ENCODE results near the gene KCNT1. TPM values are rescaled to one million over a fixed set of nuclear protein-coding genes. Genes with fewer than 3 reads are reported as not detected.

The KCNT1 gene
- total and polyA plus RNA-seq, 4 donors = 9.5 to 24.7 (median 16.3) TPM

DNA sequence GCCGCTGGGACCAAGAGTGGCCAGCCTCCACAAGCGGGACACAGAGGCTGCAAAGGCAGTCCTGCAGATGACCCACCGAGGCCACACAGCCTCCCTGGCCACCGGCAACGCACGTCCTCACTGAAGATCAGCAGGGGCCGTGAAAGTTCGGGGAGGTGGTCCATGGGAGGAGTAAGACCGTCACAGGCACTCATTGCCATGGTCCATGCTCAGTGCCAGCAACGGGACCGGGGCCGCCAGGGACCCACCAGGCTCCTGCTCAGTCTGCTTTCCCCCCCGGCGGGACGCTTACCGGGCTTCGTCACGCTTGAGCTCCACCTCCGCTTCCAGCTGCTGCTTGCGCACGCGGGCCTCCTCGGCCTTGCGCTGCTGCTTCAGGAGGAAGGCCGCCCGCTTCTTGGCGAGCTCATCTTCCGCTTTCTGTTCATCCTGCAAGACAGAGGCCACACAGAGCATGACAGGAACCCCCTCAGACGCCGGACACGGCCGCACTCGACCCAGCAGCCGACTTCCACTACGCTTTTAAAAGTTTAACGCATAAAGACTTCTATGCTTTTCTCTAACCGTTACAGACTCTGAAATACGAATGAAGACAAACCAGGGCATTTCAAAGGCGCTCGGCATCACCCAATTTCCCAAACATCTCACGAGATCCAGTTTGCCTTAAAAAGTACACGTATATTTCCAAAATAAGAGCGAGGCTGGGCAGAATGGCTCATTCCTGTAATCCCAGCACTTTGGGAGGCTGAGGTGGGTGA lies 116.9 kb downstream of the KCNT1 start:
- 96% methylated on average over 43 of the region's 43 CpGs for WGBS (ENCODE audit: insufficient coverage)

DNA sequence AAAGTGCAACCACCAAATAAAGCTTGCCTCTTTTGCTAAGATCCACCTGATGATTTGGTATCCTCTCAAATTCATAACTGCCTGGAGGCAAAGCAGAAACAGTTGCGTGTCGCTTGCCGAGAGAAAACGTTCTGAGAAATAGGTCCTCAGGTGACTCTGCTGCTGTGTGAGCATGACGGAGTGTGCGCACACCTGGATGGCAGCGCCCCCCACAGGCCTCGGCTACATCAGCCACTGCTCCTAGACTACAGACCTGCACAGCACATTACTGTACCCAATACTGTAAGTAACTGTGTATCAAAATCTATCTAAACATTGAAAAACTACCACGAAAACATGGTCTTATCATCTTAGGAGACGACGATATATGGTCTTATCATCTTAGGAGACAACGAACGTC lies 117.9 kb downstream of the KCNT1 start:
- Histone ChIP-seq H3K4me1 (ENCODE audit: control insufficient read depth, insufficient read depth, low read length) (no peaks in the 10 kb centered on the region), H3K4me3 (ENCODE audit: low read depth, low read length) (no peak overlapping the region), H3K9me3 (ENCODE audit: control insufficient read depth, insufficient read depth, low read length) (no peaks in the 10 kb centered on the region), H3K36me3 (ENCODE audit: control insufficient read depth, insufficient read depth, low read length) (peaks cover 82% of the 10 kb centered on the region), H3K27ac (ENCODE audit: low read depth, low read length) (no peak overlapping the region), H3K27me3 (ENCODE audit: control insufficient read depth, insufficient read depth, low read length) (no peaks in the 10 kb centered on the region)
- DNase-seq (ENCODE audit: low read depth in 4 of 6, low spot score in 6 of 6) = no peak
- 85% methylated on average over 9 of the region's 13 CpGs for WGBS (ENCODE audit: insufficient coverage)

More for the DNA sequence above, 116.9 kb downstream of the KCNT1 start:
- Histone ChIP-seq H3K4me1 (ENCODE audit: control insufficient read depth, insufficient read depth, low read length) (no peaks in the 10 kb centered on the region), H3K27me3 (ENCODE audit: control insufficient read depth, insufficient read depth, low read length) (no peaks in the 10 kb centered on the region), H3K4me3 (ENCODE audit: low read depth, low read length) (no peak overlapping the region), H3K27ac (ENCODE audit: low read depth, low read length) (no peak overlapping the region), H3K36me3 (ENCODE audit: control insufficient read depth, insufficient read depth, low read length) (peaks cover 91% of the 10 kb centered on the region), H3K9me3 (ENCODE audit: control insufficient read depth, insufficient read depth, low read length) (no peaks in the 10 kb centered on the region)
- no peak for DNase-seq (ENCODE audit: low read depth in 4 of 6, low spot score in 6 of 6)

DNA sequence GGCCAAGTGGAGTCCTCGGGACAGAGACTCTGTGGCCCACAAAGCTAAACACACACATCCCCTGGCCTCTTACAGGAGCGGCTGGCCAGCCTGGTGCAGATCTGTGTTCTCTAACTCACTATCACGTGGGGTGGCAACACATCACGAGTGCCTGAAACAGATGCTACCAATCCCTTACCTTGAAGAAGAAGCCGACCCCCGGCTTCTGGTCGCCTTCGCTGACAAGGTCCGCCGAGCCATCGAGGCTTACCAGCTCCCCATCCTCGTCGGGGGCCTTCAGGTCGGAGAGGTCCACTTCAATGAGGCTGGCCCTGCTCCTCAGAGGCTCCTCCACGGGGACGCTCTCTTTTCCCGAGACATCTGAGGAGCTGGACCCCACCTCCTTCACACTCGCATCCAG lies 118.7 kb downstream of the KCNT1 start:
- H3K4me1 ChIP-seq (ENCODE audit: control insufficient read depth, insufficient read depth, low read length) = no peaks in the 10 kb centered on the region
- H3K36me3 ChIP-seq (ENCODE audit: control insufficient read depth, insufficient read depth, low read length) = peaks cover 81% of the 10 kb centered on the region

DNA sequence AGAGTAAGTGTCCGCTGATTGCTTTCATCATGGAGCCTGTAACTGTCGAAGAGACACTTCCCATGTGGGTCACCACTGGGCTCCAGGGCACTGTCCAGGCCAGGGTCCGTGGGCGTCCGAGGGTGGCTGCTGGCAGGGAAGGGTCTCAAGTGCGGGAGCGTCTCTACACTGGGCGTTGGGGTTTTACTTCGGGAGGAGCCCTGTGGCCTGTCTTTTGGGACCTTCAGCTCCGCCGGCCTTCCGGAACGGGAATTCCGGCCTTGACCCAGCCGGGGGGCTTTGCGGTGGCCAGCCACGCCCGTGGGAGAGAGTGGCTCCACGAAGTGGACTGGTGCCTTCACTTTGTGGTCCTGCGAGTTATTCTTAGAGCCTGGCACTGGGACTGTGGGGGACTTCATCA lies 119.1 kb downstream of the KCNT1 start:
- H3K27ac ChIP-seq (ENCODE audit: low read depth, low read length) = no peak overlapping the region
- no peak overlapping the region for H3K4me3 ChIP-seq (ENCODE audit: low read depth, low read length)
- H3K4me1 ChIP-seq (ENCODE audit: control insufficient read depth, insufficient read depth, low read length) = no peaks in the 10 kb centered on the region
- WGBS (ENCODE audit: insufficient coverage) = 97% methylated on average over 20 of the region's 20 CpGs
- no peaks in the 10 kb centered on the region for H3K9me3 ChIP-seq (ENCODE audit: control insufficient read depth, insufficient read depth, low read length)
- peaks cover 81% of the 10 kb centered on the region for H3K36me3 ChIP-seq (ENCODE audit: control insufficient read depth, insufficient read depth, low read length)
- DNase-seq (ENCODE audit: low read depth in 4 of 6, low spot score in 6 of 6) = no peak
- no peaks in the 10 kb centered on the region for H3K27me3 ChIP-seq (ENCODE audit: control insufficient read depth, insufficient read depth, low read length)

More for the DNA sequence above, 118.7 kb downstream of the KCNT1 start:
- no peaks in the 10 kb centered on the region for H3K27me3 ChIP-seq (ENCODE audit: control insufficient read depth, insufficient read depth, low read length)
- 96% methylated on average over 14 of the region's 18 CpGs for WGBS (ENCODE audit: insufficient coverage)
- H3K27ac ChIP-seq (ENCODE audit: low read depth, low read length) = no peak overlapping the region
- H3K4me3 ChIP-seq (ENCODE audit: low read depth, low read length) = no peak overlapping the region
- no peaks in the 10 kb centered on the region for H3K9me3 ChIP-seq (ENCODE audit: control insufficient read depth, insufficient read depth, low read length)
- no peak for DNase-seq (ENCODE audit: low read depth in 4 of 6, low spot score in 6 of 6)

DNA sequence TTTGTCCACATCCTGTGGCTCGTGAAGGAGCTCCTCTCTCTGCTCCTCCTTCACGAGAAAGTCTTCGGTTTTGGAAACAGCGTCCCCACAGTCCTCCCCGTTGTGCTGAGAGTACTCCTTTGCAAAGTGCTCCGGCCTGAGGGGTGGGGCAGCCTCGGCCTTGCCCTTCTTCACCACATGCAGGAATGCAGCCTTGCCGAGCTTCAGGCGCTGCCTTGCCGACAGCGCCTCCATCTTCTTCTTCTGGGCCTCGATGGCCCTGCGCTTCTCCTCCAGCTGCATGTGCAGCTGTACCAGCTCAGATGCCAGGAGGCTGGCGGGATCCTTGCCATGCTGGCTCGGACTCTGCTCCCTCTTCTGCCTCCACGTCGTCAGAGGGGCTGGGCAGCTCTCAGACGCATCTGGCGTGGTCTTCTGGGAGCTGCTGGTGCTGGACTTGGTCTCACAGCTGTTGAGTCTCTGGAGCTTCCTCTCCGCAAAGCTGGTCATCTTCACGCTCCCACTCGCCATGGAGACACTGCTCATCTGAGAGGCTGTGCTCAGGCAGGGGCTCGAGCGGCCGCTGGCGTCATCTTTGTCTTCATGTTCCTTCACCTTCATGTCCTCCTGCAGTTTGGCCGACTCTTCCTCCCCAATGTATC lies 119.9 kb downstream of the KCNT1 start:
- Histone ChIP-seq H3K27me3 (ENCODE audit: control insufficient read depth, insufficient read depth, low read length) (no peaks in the 10 kb centered on the region), H3K9me3 (ENCODE audit: control insufficient read depth, insufficient read depth, low read length) (no peaks in the 10 kb centered on the region), H3K27ac (ENCODE audit: low read depth, low read length) (no peak overlapping the region), H3K4me3 (ENCODE audit: low read depth, low read length) (no peak overlapping the region), H3K36me3 (ENCODE audit: control insufficient read depth, insufficient read depth, low read length) (peaks cover 75% of the 10 kb centered on the region), H3K4me1 (ENCODE audit: control insufficient read depth, insufficient read depth, low read length) (no peaks in the 10 kb centered on the region)
- WGBS (ENCODE audit: insufficient coverage) = 91% methylated on average over 27 of the region's 27 CpGs
- no peak for DNase-seq (ENCODE audit: low read depth in 4 of 6, low spot score in 6 of 6)

DNA sequence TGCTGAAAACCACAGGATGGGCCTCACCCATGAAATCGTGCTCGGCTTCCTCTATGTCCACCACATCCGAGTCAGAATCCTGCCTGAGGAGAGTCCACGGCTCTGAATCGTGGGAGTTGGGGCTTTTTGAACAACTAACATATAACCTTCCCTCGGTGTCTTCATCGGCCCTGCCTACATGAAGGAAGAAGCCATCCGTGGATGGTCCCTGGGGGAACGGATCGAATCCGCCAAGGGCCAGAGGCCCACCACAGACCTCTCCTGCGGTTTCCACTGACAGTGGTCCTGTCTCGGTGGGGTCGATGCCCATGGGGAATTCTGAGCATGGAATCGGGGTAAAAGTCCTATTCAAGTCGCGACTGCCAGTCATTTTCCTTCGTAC lies 120.4 kb downstream of the KCNT1 start:
- WGBS (ENCODE audit: insufficient coverage) = 97% methylated on average over 18 of the region's 18 CpGs
- DNase-seq (ENCODE audit: low read depth in 4 of 6, low spot score in 6 of 6) = no peak
- H3K36me3 ChIP-seq (ENCODE audit: control insufficient read depth, insufficient read depth, low read length) = peaks cover 74% of the 10 kb centered on the region
- H3K27ac ChIP-seq (ENCODE audit: low read depth, low read length) = no peak overlapping the region
- no peak overlapping the region for H3K4me3 ChIP-seq (ENCODE audit: low read depth, low read length)
- H3K27me3 ChIP-seq (ENCODE audit: control insufficient read depth, insufficient read depth, low read length) = no peaks in the 10 kb centered on the region
- no peaks in the 10 kb centered on the region for H3K9me3 ChIP-seq (ENCODE audit: control insufficient read depth, insufficient read depth, low read length)
- H3K4me1 ChIP-seq (ENCODE audit: control insufficient read depth, insufficient read depth, low read length) = no peaks in the 10 kb centered on the region

DNA sequence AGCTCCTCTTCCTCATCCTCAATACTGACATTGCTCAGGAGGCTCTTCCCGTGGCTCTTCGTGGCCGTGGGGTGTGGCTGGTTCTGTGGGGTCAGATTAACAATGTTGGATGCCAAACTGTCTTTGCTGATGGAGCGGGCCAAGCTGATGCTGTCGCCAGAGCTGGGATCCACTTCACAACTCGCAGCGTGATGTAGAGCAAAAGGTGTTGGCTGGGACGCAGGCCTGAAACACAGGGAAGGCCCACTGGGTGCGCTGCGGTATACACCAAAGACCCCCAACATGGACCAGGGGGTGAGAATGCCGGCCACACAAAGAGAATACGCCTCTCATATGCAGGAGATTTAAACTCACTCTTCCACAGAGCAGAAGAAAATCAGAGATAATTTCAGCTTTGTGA lies 121.1 kb downstream of the KCNT1 start:
- Histone ChIP-seq H3K27ac (ENCODE audit: low read depth, low read length) (no peak overlapping the region), H3K4me3 (ENCODE audit: low read depth, low read length) (no peak overlapping the region)
- 95% methylated on average over 10 of the region's 12 CpGs for WGBS (ENCODE audit: insufficient coverage)

DNA sequence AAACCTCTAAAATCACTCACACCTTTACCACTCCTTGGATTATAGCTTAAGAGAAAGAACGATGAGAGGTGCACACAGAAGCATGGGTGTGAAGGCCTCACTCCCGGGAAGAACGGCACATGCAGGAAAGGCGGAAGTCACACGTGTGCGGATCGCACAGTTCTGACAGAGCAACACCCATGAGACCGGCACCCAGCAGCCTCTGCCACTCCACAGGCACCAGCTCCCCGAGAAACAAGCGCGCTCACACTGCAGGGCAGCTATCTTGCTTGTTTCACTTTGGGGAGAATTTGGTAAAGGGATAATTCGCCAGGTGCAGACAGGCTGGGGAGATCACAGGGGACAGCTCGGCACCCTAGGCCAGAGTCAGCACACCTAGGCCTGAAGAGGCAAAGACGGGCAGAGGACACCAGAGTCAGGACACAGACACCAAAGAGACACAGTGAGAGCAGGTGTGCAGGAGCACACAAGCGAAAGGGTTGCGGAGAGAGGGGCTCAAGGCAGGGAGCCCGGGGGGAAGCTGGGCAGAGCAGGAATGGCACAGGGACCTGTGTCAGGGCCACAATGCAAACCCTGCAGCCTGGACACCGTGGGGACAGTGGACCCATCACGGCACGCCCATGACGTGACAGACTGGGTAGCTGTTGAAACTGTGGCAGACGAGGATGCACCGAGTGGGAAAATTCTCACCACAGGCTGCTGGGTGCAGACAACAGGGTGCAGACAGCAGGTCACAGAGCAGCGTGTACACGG lies 123.6 kb downstream of the KCNT1 start:
- WGBS (ENCODE audit: insufficient coverage) = 89% methylated on average over 18 of the region's 25 CpGs
- H3K9me3 ChIP-seq (ENCODE audit: control insufficient read depth, insufficient read depth, low read length) = no peaks in the 10 kb centered on the region
- H3K4me3 ChIP-seq (ENCODE audit: low read depth, low read length) = no peak overlapping the region
- peaks cover 51% of the 10 kb centered on the region for H3K36me3 ChIP-seq (ENCODE audit: control insufficient read depth, insufficient read depth, low read length)
- H3K27me3 ChIP-seq (ENCODE audit: control insufficient read depth, insufficient read depth, low read length) = no peaks in the 10 kb centered on the region
- H3K4me1 ChIP-seq (ENCODE audit: control insufficient read depth, insufficient read depth, low read length) = no peaks in the 10 kb centered on the region
- no peak overlapping the region for H3K27ac ChIP-seq (ENCODE audit: low read depth, low read length)
- no peak for DNase-seq (ENCODE audit: low read depth in 4 of 6, low spot score in 6 of 6)

More for the DNA sequence above, 121.1 kb downstream of the KCNT1 start:
- no peak for DNase-seq (ENCODE audit: low read depth in 4 of 6, low spot score in 6 of 6)
- no peaks in the 10 kb centered on the region for H3K9me3 ChIP-seq (ENCODE audit: control insufficient read depth, insufficient read depth, low read length)
- H3K27me3 ChIP-seq (ENCODE audit: control insufficient read depth, insufficient read depth, low read length) = no peaks in the 10 kb centered on the region
- H3K4me1 ChIP-seq (ENCODE audit: control insufficient read depth, insufficient read depth, low read length) = no peaks in the 10 kb centered on the region
- peaks cover 71% of the 10 kb centered on the region for H3K36me3 ChIP-seq (ENCODE audit: control insufficient read depth, insufficient read depth, low read length)

DNA sequence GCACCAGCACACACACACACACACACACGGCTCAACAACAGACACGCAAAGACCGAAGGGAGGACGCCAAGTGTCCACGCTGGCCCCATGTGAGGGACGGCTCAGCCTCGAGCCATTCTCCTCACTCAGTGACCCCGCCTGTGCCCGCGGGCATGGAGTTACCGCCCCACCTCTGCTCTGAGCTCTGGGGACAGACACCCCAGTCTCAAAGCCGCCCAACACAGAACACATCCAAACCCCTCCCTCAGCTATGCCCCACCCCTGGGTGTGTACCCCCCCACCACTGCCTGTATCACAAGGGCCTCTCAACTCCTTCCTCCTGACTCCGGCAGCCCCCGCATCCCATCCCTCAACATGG lies 124.2 kb downstream of the KCNT1 start:
- Histone ChIP-seq H3K36me3 (ENCODE audit: control insufficient read depth, insufficient read depth, low read length) (peaks cover 45% of the 10 kb centered on the region), H3K4me1 (ENCODE audit: control insufficient read depth, insufficient read depth, low read length) (no peaks in the 10 kb centered on the region), H3K4me3 (ENCODE audit: low read depth, low read length) (no peak overlapping the region), H3K27ac (ENCODE audit: low read depth, low read length) (no peak overlapping the region), H3K27me3 (ENCODE audit: control insufficient read depth, insufficient read depth, low read length) (no peaks in the 10 kb centered on the region), H3K9me3 (ENCODE audit: control insufficient read depth, insufficient read depth, low read length) (no peaks in the 10 kb centered on the region)
- DNase-seq (ENCODE audit: low read depth in 4 of 6, low spot score in 6 of 6) = no peak
- WGBS (ENCODE audit: insufficient coverage) = 95% methylated on average over 14 of the region's 14 CpGs
